Epithelial cell of esophagus (primary cell): ENCODE data around the gene CENPX.

Experiments
- DNase-seq: peaks from one replicate; pipeline ENCODE4 v3.0.0; 2010; ENCODE audit warnings: low read depth
- H3K4me3 ChIP-seq: 2 replicates; pipeline ENCODE4 v1.5.1; 2011; ENCODE audit warnings: mild to moderate bottlenecking, low read length, control low read depth
- TF ChIP-seq, protein P1 (sequence below): IDR thresholded peaks from 2 replicates; pipeline ENCODE4 v1.5.1; 2011; ENCODE audit warnings: low read depth, mild to moderate bottlenecking, low read length, control low read depth, inconsistent platforms; ENCODE audit not compliant: insufficient read depth; ENCODE audit errors: missing control alignments

Gene CENPX

DNA sequence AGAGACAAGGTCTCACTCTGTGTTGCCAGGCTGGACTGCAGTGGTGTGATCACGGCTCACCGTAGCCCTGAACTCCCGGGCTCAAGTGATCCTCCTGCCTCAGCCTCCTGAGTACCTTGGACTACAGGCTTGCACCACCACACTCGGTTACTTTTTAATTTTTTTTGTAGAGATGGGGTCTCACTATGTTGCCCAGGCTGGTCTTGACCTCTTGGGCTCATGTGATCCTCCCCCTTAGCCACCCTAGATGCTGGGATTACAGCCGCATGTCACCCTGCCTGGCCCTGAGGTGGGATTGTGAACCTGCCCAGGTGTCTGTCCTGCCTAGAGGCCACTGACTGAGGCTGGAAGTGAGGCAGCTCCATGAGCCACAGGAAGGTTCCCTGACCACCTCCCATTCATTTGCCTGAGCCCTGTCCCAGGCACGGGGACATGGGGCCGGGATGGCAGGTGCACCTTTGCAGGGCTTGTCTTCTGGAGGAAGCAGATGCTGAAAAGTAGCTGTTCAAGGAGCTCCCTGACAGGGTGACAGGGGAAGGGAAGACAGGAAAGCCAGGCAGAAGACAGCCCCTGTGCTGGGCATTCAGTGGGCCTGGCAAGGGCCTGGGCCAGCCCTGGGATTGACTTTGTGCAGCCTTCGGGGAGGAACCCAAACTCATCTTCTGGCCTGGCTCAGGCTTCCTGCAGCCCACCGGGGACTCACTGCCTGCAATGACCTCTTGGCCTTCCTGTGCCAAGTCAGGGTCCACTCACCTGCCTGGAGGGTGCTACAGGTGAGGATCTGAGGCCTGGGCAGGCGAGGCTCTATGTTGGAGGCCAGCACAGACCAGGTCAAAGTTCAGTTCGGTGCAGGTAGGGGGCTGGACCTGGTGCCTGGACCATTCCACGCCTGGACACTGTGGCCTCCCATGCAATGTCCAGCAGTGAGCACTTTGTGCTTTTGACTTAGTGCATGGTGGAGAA is 53.5 kb downstream of the CENPX start:
- TF ChIP-seq, protein P1, sequence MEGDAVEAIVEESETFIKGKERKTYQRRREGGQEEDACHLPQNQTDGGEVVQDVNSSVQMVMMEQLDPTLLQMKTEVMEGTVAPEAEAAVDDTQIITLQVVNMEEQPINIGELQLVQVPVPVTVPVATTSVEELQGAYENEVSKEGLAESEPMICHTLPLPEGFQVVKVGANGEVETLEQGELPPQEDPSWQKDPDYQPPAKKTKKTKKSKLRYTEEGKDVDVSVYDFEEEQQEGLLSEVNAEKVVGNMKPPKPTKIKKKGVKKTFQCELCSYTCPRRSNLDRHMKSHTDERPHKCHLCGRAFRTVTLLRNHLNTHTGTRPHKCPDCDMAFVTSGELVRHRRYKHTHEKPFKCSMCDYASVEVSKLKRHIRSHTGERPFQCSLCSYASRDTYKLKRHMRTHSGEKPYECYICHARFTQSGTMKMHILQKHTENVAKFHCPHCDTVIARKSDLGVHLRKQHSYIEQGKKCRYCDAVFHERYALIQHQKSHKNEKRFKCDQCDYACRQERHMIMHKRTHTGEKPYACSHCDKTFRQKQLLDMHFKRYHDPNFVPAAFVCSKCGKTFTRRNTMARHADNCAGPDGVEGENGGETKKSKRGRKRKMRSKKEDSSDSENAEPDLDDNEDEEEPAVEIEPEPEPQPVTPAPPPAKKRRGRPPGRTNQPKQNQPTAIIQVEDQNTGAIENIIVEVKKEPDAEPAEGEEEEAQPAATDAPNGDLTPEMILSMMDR: no peak
- no peak for DNase-seq
- H3K4me3 ChIP-seq: no peak overlapping the region
